Ureter (tissue), 1 donor: ENCODE data around the gene PARD3B. TPM values are rescaled to one million over a fixed set of nuclear protein-coding genes. Genes with fewer than 3 reads are reported as not detected.

Experiments
- DNase-seq: peaks from one replicate; pipeline ENCODE4 v3.0.0-alpha.2; 2020; ENCODE audit warnings: low spot score
- total RNA-seq: library from RNA; stranded (reverse); gene quantifications from one replicate; pipeline ENCODE4 v1.2.4, GENCODE V29; 2023
- donor health status: DM: yes; HTN: yes; CAD: no.

PARD3B gene
- total RNA-seq, 1 donor from 2014 or later = 31.4 TPM

- no peak for DNase-seq
Observed at GRCh38 chr2:205128726-205129125, 583.5 kb downstream of the PARD3B start.

GRCh38 chr2:205129531-205129930 lies 584.3 kb downstream of the PARD3B start:
- no peak for DNase-seq

GRCh38 chr2:205130111-205130829 lies 585.0 kb downstream of the PARD3B start:
- no peak for DNase-seq

- no peak for DNase-seq
Observed at GRCh38 chr2:205133544-205133943, 588.3 kb downstream of the PARD3B start.

- DNase-seq = no peak
Observed at GRCh38 chr2:205138735-205139134, 593.5 kb downstream of the PARD3B start.

- DNase-seq = no peak
Observed at GRCh38 chr2:205139822-205140463, 594.7 kb downstream of the PARD3B start.

GRCh38 chr2:205141381-205141780 lies 596.1 kb downstream of the PARD3B start:
- DNase-seq = no peak

GRCh38 chr2:205145888-205146287 lies 600.6 kb downstream of the PARD3B start:
- DNase-seq = no peak

- no peak for DNase-seq
Observed at GRCh38 chr2:205148755-205149154, 603.5 kb downstream of the PARD3B start.

GRCh38 chr2:205156457-205156856 lies 611.2 kb downstream of the PARD3B start:
- no peak for DNase-seq

- no peak for DNase-seq
Observed at GRCh38 chr2:205158404-205158803, 613.1 kb downstream of the PARD3B start.

GRCh38 chr2:205161156-205161839 lies 616.0 kb downstream of the PARD3B start:
- no peak for DNase-seq

- no peak for DNase-seq
Observed at GRCh38 chr2:205166745-205167144, 621.5 kb downstream of the PARD3B start.

- DNase-seq = no peak
Observed at GRCh38 chr2:205169012-205169411, 623.7 kb downstream of the PARD3B start.

GRCh38 chr2:205169464-205169863 lies 624.2 kb downstream of the PARD3B start:
- no peak for DNase-seq

- DNase-seq = no peak
Observed at GRCh38 chr2:205170399-205170798, 625.1 kb downstream of the PARD3B start.

GRCh38 chr2:205171261-205171940 lies 626.1 kb downstream of the PARD3B start:
- DNase-seq = no peak

- DNase-seq = no peak
Observed at GRCh38 chr2:205175831-205176230, 630.6 kb downstream of the PARD3B start.

- no peak for DNase-seq
Observed at GRCh38 chr2:205176546-205176945, 631.3 kb downstream of the PARD3B start.

- no peak for DNase-seq
Observed at GRCh38 chr2:205177546-205177945, 632.3 kb downstream of the PARD3B start.

GRCh38 chr2:205180730-205181129 lies 635.5 kb downstream of the PARD3B start:
- DNase-seq = no peak

GRCh38 chr2:205187731-205188130 lies 642.5 kb downstream of the PARD3B start:
- no peak for DNase-seq
